Naive thymus-derived CD4-positive, alpha-beta T cell (primary cell): ENCODE results near the gene NTNG1. TPM values are rescaled to one million over a fixed set of nuclear protein-coding genes. Genes with fewer than 3 reads are reported as not detected.

Experiments used
- ATAC-seq: fragments of 150-1000 bp; cut with Tn5 transposase; 2 replicates; pipeline ENCODE4 v1.10.0; 2021; ENCODE audit warnings: mild to moderate bottlenecking, moderate library complexity
- CTCF ChIA-PET: fragments of 350-600 bp; sonication (Branson Sonifier 250); formaldehyde crosslinking; loops from one replicate; lab custom pipeline; 2021; ENCODE audit warnings: antibody characterized with exemption; lab: Charles Lee
- POLR2A ChIA-PET: fragments of 350-600 bp; sonication (Branson Sonifier 250); formaldehyde crosslinking; loops from one replicate; lab custom pipeline; 2021; ENCODE audit warnings: antibody characterized with exemption, inconsistent platforms; lab: Charles Lee
- DNase-seq, 9 donors: peaks; one replicate each; pipeline versions ENCODE4 v3.0.0 to v3.0.0-alpha.2; 2020 to 2022; ENCODE audit warnings: mixed read lengths in 1 of 9
- H3K27ac ChIP-seq: one replicate; pipeline ENCODE4 v1.7.0; 2013; ENCODE audit warnings: mild to moderate bottlenecking, low read depth, low read length, moderate library complexity
- H3K27me3 ChIP-seq, 2 donors: one replicate each; pipeline ENCODE4 v1.7.0; 2013; ENCODE audit warnings: low read length in 2 of 2, mild to moderate bottlenecking in 2 of 2, moderate library complexity in 2 of 2; ENCODE audit not compliant: control insufficient read depth in 2 of 2, insufficient read depth in 2 of 2
- H3K36me3 ChIP-seq, 3 experiments: 1 replicate in 2 of 3; 2 replicates in 1 of 3; pipeline ENCODE4 v1.7.0; 2013; ENCODE audit warnings: low read length in 3 of 3, mild to moderate bottlenecking in 3 of 3, moderate library complexity in 1 of 3; ENCODE audit not compliant: insufficient read depth in 3 of 3, control insufficient read depth in 2 of 3
- H3K4me1 ChIP-seq, 2 donors: one replicate each; pipeline ENCODE4 v1.7.0; 2013; ENCODE audit warnings: low read length in 2 of 2, mild to moderate bottlenecking in 2 of 2, moderate library complexity in 1 of 2; ENCODE audit not compliant: control insufficient read depth in 2 of 2, insufficient read depth in 2 of 2
- H3K4me3 ChIP-seq: 2 replicates; pipeline ENCODE4 v1.7.0; 2013; ENCODE audit warnings: mild to moderate bottlenecking, low read length
- H3K9me3 ChIP-seq, 3 experiments: 1 replicate in 2 of 3; 2 replicates in 1 of 3; pipeline ENCODE4 v1.7.0; 2013; ENCODE audit warnings: low read length in 3 of 3; ENCODE audit not compliant: control insufficient read depth in 2 of 3
- H3K27ac Mint-ChIP-seq, 9 donors: one replicate each; pipeline ENCODE4 v1.8.0; 2020 to 2022; ENCODE audit warnings: mixed read lengths in 9 of 9, mild to moderate bottlenecking in 8 of 9, moderate library complexity in 5 of 9, inconsistent platforms in 2 of 9
- H3K27me3 Mint-ChIP-seq, 5 donors: one replicate each; pipeline ENCODE4 v1.8.0; 2021 to 2022; ENCODE audit warnings: mixed read lengths in 5 of 5, mild to moderate bottlenecking in 1 of 5
- H3K36me3 Mint-ChIP-seq, 5 donors: one replicate each; pipeline ENCODE4 v1.8.0; 2020 to 2022; ENCODE audit warnings: mixed read lengths in 5 of 5, mild to moderate bottlenecking in 3 of 5, inconsistent platforms in 1 of 5
- H3K4me1 Mint-ChIP-seq, 7 donors: one replicate each; pipeline ENCODE4 v1.8.0; 2020 to 2022; ENCODE audit warnings: mixed read lengths in 7 of 7, mild to moderate bottlenecking in 3 of 7, inconsistent platforms in 1 of 7
- H3K4me3 Mint-ChIP-seq, 10 donors: one replicate each; pipeline ENCODE4 v1.8.0; 2020 to 2022; ENCODE audit warnings: mild to moderate bottlenecking in 10 of 10, mixed read lengths in 10 of 10, moderate library complexity in 6 of 10, inconsistent platforms in 2 of 10
- H3K9me3 Mint-ChIP-seq, 11 donors: one replicate each; pipeline ENCODE4 v1.8.0; 2020 to 2022; ENCODE audit warnings: mixed read lengths in 11 of 11, mild to moderate bottlenecking in 4 of 11, inconsistent platforms in 1 of 11, moderate library complexity in 1 of 11
- intact Hi-C, 2 donors: fragments of 100-400 bp; cut with micrococcal nuclease; formaldehyde crosslinking; loops; one replicate each; pipeline ENCODE4 v1.15.1; 2023
- polyA plus RNA-seq, 2 donors: library from polyadenylated mRNA; unstranded; fragments of 300-500 nt; fragmentation: Illumina TruSeq; gene quantifications; one replicate each; pipeline ENCODE4 v1.2.3, GENCODE V29; 2021
- total RNA-seq, 6 experiments: library from RNA in 5 of 6; stranded (reverse) in 5 of 6; gene quantifications; 1 replicate in 5 of 6; 2 replicates in 1 of 6; pipeline ENCODE4 v1.2.3 and lab custom pipeline; 2021 to 2026

Gene NTNG1
- total and polyA plus RNA-seq, 7 experiments from 2014 or later, result not detected

DNA sequence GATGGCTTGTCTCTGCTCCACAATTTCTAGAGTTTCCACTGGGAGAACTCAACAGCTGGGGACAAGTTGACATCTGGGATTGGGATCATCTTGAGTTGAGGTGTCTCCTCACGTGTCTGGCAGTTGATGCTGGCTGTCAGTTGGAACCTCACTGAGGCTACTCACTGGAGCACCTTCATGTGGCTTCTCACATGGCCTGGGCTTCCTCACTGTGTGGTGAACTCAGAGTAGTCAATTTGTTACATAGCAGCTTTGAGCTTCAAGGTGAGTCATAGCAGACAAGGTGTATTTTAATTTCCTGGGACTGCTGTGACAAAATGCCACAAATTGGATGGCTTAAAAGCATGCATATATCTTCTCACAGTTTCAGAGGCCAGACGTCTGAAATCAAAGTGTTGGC is 44.0 kb downstream of the NTNG1 start:
- Mint-ChIP-seq H3K36me3 (no peaks in the 10 kb centered on the region), H3K27ac (no peak overlapping the region), H3K4me3 (no peak overlapping the region), H3K4me1 (no peaks in the 10 kb centered on the region), H3K27me3 (peaks cover 0 to 30% (median 6%) of the 10 kb centered on the region in 5 donors), H3K9me3 (peaks cover 0 to 3% (median 0%) of the 10 kb centered on the region in 11 donors)
- no peak for ATAC-seq
- Histone ChIP-seq H3K27ac (no peak overlapping the region), H3K4me1 (no peaks in the 10 kb centered on the region), H3K4me3 (no peak overlapping the region), H3K36me3 (no peaks in the 10 kb centered on the region), H3K9me3 (no peaks in the 10 kb centered on the region), H3K27me3 (no peaks in the 10 kb centered on the region)
- ChIA-PET CTCF (no interaction called here), POLR2A (no interaction called here)
- intact Hi-C loops, result no loop called here
- no peak for DNase-seq

GRCh38 chr1:107187399-107187798 is 46.6 kb downstream of the NTNG1 start:
- H3K36me3 ChIP-seq, result no peaks in the 10 kb centered on the region
- Mint-ChIP-seq H3K36me3 (no peaks in the 10 kb centered on the region), H3K27me3 (peaks cover 0 to 16% (median 6%) of the 10 kb centered on the region in 5 donors), H3K9me3 (peaks cover 0 to 5% (median 0%) of the 10 kb centered on the region in 11 donors), H3K27ac (no peak overlapping the region), H3K4me3 (no peak overlapping the region), H3K4me1 (no peaks in the 10 kb centered on the region)
- DNase-seq (no peak), ATAC-seq (no peak)
- H3K27me3 ChIP-seq, result no peaks in the 10 kb centered on the region
- CTCF ChIA-PET, result no interaction called here
- no peaks in the 10 kb centered on the region for H3K4me1 ChIP-seq
- H3K4me3 ChIP-seq, result no peak overlapping the region
- no peak overlapping the region for H3K27ac ChIP-seq
- peaks cover 0 to 2% (median 0%) of the 10 kb centered on the region in 3 experiments for H3K9me3 ChIP-seq
- POLR2A ChIA-PET, result no interaction called here
- intact Hi-C loops, result no loop called here

DNA sequence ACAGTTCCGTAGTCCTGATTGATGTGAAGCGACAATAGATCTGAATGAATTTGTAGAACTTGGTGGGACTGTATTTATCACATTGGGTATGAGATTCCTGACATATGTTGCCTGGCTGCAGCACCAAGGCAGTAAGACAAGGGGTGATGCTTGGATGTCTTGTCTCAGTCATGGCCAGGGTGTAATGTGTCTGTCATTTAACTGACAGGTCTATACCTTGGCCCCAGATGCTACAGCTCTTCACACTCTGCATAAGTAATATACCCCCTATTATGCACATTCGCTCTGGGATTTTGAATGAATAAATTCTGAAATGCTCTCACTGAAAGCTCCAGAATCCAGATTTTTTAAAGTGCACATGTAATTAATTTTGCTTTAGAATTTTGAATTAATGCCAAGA is 47.3 kb downstream of the NTNG1 start:
- Mint-ChIP-seq H3K9me3 (peaks cover 0 to 5% (median 0%) of the 10 kb centered on the region in 11 donors), H3K4me1 (no peaks in the 10 kb centered on the region), H3K36me3 (no peaks in the 10 kb centered on the region), H3K4me3 (no peak overlapping the region), H3K27me3 (peaks cover 0 to 10% (median 6%) of the 10 kb centered on the region in 5 donors), H3K27ac (no peak overlapping the region)
- Histone ChIP-seq H3K27me3 (no peaks in the 10 kb centered on the region), H3K4me3 (no peak overlapping the region), H3K9me3 (peaks cover 0 to 4% (median 0%) of the 10 kb centered on the region in 3 experiments), H3K36me3 (no peaks in the 10 kb centered on the region), H3K4me1 (no peaks in the 10 kb centered on the region), H3K27ac (no peak overlapping the region)
- ChIA-PET CTCF (no interaction called here), POLR2A (no interaction called here)
- intact Hi-C loops, result no loop called here
- ATAC-seq, result no peak
- no peak for DNase-seq

DNA sequence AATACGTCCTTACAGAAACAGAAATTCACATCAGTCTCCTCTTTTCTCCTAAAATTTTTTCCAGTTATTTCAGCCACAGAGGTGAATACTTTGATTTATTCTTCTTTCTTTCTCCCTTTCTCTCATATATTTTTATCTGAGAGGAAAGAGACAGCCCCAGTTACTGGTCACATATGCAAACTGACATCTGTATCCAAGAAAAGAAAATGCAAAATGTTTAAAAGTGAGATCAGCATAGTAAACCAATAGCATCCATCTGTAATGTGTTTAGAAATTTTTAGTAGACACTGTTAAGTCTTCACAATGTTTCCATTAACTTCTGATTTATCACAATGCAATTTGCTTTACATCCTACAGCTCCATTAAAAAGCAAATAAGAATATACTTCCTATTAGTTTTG is 53.5 kb downstream of the NTNG1 start:
- H3K27me3 ChIP-seq, result no peaks in the 10 kb centered on the region
- H3K36me3 Mint-ChIP-seq, result no peaks in the 10 kb centered on the region
- no peak overlapping the region for H3K4me3 ChIP-seq
- intact Hi-C loops, result no loop called here
- H3K27ac ChIP-seq, result no peak overlapping the region
- CTCF ChIA-PET, result no interaction called here
- H3K27ac Mint-ChIP-seq, result no peak overlapping the region
- H3K27me3 Mint-ChIP-seq, result peaks cover 0 to 7% (median 0%) of the 10 kb centered on the region in 5 donors
- DNase-seq (no peak), ATAC-seq (no peak)
- no peaks in the 10 kb centered on the region for H3K4me1 ChIP-seq
- no peaks in the 10 kb centered on the region for H3K36me3 ChIP-seq
- H3K9me3 Mint-ChIP-seq, result peaks cover 0 to 5% (median 0%) of the 10 kb centered on the region in 11 donors
- H3K4me1 Mint-ChIP-seq, result no peaks in the 10 kb centered on the region
- no peak overlapping the region for H3K4me3 Mint-ChIP-seq
- H3K9me3 ChIP-seq, result peaks cover 0 to 4% (median 0%) of the 10 kb centered on the region in 3 experiments
- POLR2A ChIA-PET, result no interaction called here

DNA sequence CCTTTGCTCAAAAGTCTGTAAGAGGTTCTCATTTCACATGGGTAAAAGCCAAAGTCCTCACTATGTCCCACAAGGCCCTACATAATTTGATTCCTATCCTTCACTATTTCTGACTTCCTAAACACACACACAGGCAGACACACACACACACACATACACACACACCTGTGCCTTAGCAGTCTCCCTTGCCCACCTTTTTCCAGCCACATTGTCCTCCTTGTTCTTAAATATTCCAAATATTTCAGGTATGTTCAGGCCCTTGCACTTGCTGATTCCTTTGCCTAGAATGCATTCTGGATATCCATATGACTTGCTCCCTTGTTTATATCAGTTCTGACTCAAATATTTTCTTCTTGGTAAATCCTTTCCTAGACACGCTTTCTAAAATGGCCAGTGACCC is 54.6 kb downstream of the NTNG1 start:
- H3K36me3 ChIP-seq, result no peaks in the 10 kb centered on the region
- ChIA-PET POLR2A (no interaction called here), CTCF (no interaction called here)
- intact Hi-C loops, result no loop called here
- peaks cover 0 to 7% (median 0%) of the 10 kb centered on the region in 5 donors for H3K27me3 Mint-ChIP-seq
- H3K27me3 ChIP-seq, result no peaks in the 10 kb centered on the region
- H3K36me3 Mint-ChIP-seq, result no peaks in the 10 kb centered on the region
- ATAC-seq (no peak), DNase-seq (no peak)
- no peak overlapping the region for H3K4me3 Mint-ChIP-seq
- no peaks in the 10 kb centered on the region for H3K4me1 ChIP-seq
- peaks cover 0 to 4% (median 0%) of the 10 kb centered on the region in 3 experiments for H3K9me3 ChIP-seq
- H3K9me3 Mint-ChIP-seq, result peaks cover 0 to 3% (median 0%) of the 10 kb centered on the region in 11 donors
- no peak overlapping the region for H3K4me3 ChIP-seq
- no peak overlapping the region for H3K27ac ChIP-seq
- no peaks in the 10 kb centered on the region for H3K4me1 Mint-ChIP-seq
- no peak overlapping the region for H3K27ac Mint-ChIP-seq

- Histone ChIP-seq H3K27me3 (no peaks in the 10 kb centered on the region), H3K27ac (no peak overlapping the region), H3K4me3 (no peak overlapping the region), H3K9me3 (peaks cover 0 to 4% (median 0%) of the 10 kb centered on the region in 3 experiments), H3K36me3 (no peaks in the 10 kb centered on the region), H3K4me1 (no peaks in the 10 kb centered on the region)
- intact Hi-C loops, result no loop called here
- POLR2A ChIA-PET, result no interaction called here
- H3K4me3 Mint-ChIP-seq, result no peak overlapping the region
- CTCF ChIA-PET, result no interaction called here
- H3K36me3 Mint-ChIP-seq, result no peaks in the 10 kb centered on the region
- no peak for DNase-seq
- no peaks in the 10 kb centered on the region for H3K4me1 Mint-ChIP-seq
- peaks cover 0 to 7% (median 4%) of the 10 kb centered on the region in 5 donors for H3K27me3 Mint-ChIP-seq
- H3K27ac Mint-ChIP-seq, result no peak overlapping the region
- peaks cover 0 to 11% (median 5%) of the 10 kb centered on the region in 11 donors for H3K9me3 Mint-ChIP-seq
- no peak for ATAC-seq
These were observed 56.2 kb downstream of the NTNG1 start for GRCh38 chr1:107196973-107197562.

- intact Hi-C loops, result no loop called here
- Mint-ChIP-seq H3K4me3 (no peak overlapping the region), H3K27ac (no peak overlapping the region), H3K9me3 (peaks cover 0 to 21% (median 7%) of the 10 kb centered on the region in 11 donors), H3K4me1 (no peaks in the 10 kb centered on the region), H3K27me3 (peaks cover 0 to 7% (median 4%) of the 10 kb centered on the region in 5 donors), H3K36me3 (no peaks in the 10 kb centered on the region)
- ChIA-PET POLR2A (no interaction called here), CTCF (no interaction called here)
- H3K4me1 ChIP-seq, result no peaks in the 10 kb centered on the region
- H3K27me3 ChIP-seq, result no peaks in the 10 kb centered on the region
- no peaks in the 10 kb centered on the region for H3K9me3 ChIP-seq
- no peak overlapping the region for H3K4me3 ChIP-seq
- no peak overlapping the region for H3K27ac ChIP-seq
- DNase-seq (no peak), ATAC-seq (no peak)
- H3K36me3 ChIP-seq, result no peaks in the 10 kb centered on the region
These were observed 57.7 kb downstream of the NTNG1 start for GRCh38 chr1:107198561-107198960.
